IMR-90 (cell line): ENCODE measurements around the gene DUOX1. TPM values are rescaled to one million over a fixed set of nuclear protein-coding genes. Genes with fewer than 3 reads are reported as not detected.

ENCODE experiments used
- ATAC-seq: fragments of 200-7000 bp; cut with Tn5 transposase; 2 replicates; pipeline ENCODE4 v1.9.1; 2020; ENCODE audit warnings: low read depth, mild to moderate bottlenecking, moderate library complexity
- BruUV-seq: library from RNA; stranded (reverse); fragments of 400-500 nt; replicated peaks from 2 replicates; lab custom pipeline; 2021; lab: Mats Ljungman, UMichigan
- CTCF ChIA-PET: fragments of 300-600 bp; formaldehyde crosslinking; extraction: SDS; loops from one replicate; lab custom pipeline; 2021; ENCODE audit warnings: antibody characterized with exemption; lab: Yijun Ruan, JAX
- POLR2A ChIA-PET: fragments of 300-600 bp; sonication (Branson Sonifier 250); formaldehyde crosslinking; loops from one replicate; lab custom pipeline; 2022; ENCODE audit warnings: antibody characterized with exemption; ENCODE audit not compliant: unreplicated experiment; lab: Charles Lee
- DNase-seq: peaks from one replicate; pipeline ENCODE4 v3.0.0; 2013
- H2AFZ ChIP-seq: replicated peaks from 2 replicates; pipeline ENCODE3; 2013; ENCODE audit warnings: low read length, mild to moderate bottlenecking; ENCODE audit not compliant: poor library complexity
- H2AK5ac ChIP-seq: 2 replicates; pipeline ENCODE4 v1.6.1; 2013; ENCODE audit warnings: low read depth, low read length, inconsistent platforms
- H2AK9ac ChIP-seq: replicated peaks from 2 replicates; pipeline ENCODE3; 2013; ENCODE audit warnings: mild to moderate bottlenecking, low read depth, low read length, moderate library complexity; ENCODE audit not compliant: poor library complexity
- H2BK120ac ChIP-seq: 2 replicates; pipeline ENCODE4 v1.6.1; 2013; ENCODE audit warnings: low read depth, low read length, inconsistent platforms
- H2BK15ac ChIP-seq: 3 replicates; pipeline ENCODE4 v1.6.1; 2013; ENCODE audit warnings: low read depth, low read length, inconsistent platforms
- H2BK20ac ChIP-seq: 2 replicates; pipeline ENCODE4 v1.6.1; 2013; ENCODE audit warnings: low read depth, mild to moderate bottlenecking, inconsistent platforms, low read length, moderate library complexity
- H2BK5ac ChIP-seq: 2 replicates; pipeline ENCODE4 v1.6.1; 2013; ENCODE audit warnings: mild to moderate bottlenecking, low read depth, low read length, inconsistent platforms; ENCODE audit not compliant: poor library complexity, severe bottlenecking
- H3K14ac ChIP-seq: replicated peaks from 2 replicates; pipeline ENCODE4 v1.6.1; 2013; ENCODE audit warnings: low read depth, low read length, inconsistent platforms
- H3K18ac ChIP-seq: 2 replicates; pipeline ENCODE4 v1.6.1; 2013; ENCODE audit warnings: low read depth, low read length, control low read depth
- H3K23ac ChIP-seq: 2 replicates; pipeline ENCODE4 v1.6.1; 2013; ENCODE audit warnings: low read depth, low read length, inconsistent platforms
- H3K27ac ChIP-seq: 2 replicates; pipeline ENCODE4 v1.5.1; 2013; ENCODE audit warnings: mild to moderate bottlenecking, control low read depth, low read length; ENCODE audit not compliant: insufficient read depth
- H3K27me3 ChIP-seq: 2 replicates; pipeline ENCODE4 v1.6.1; 2013; ENCODE audit warnings: low read length; ENCODE audit not compliant: control insufficient read depth, insufficient read depth
- H3K36me3 ChIP-seq: 2 replicates; pipeline ENCODE4 v1.6.1; 2013; ENCODE audit warnings: low read length, mixed read lengths; ENCODE audit not compliant: control insufficient read depth, insufficient read depth
- H3K4ac ChIP-seq: 2 replicates; pipeline ENCODE4 v1.6.1; 2013; ENCODE audit warnings: low read depth, low read length, inconsistent platforms
- H3K4me1 ChIP-seq: 2 replicates; pipeline ENCODE4 v1.6.1; 2013; ENCODE audit warnings: low read length, mixed read lengths; ENCODE audit not compliant: control insufficient read depth, insufficient read depth
- H3K4me2 ChIP-seq: 2 replicates; pipeline ENCODE4 v1.6.1; 2013; ENCODE audit warnings: low read depth, mild to moderate bottlenecking, control low read depth, low read length, moderate library complexity
- H3K4me3 ChIP-seq: 2 replicates; pipeline ENCODE4 v1.5.1; 2013; ENCODE audit warnings: low read depth, mild to moderate bottlenecking, control low read depth, low read length, moderate library complexity; ENCODE audit not compliant: insufficient read depth
- H3K56ac ChIP-seq: 2 replicates; pipeline ENCODE4 v1.6.1; 2013; ENCODE audit warnings: low read length, inconsistent platforms; ENCODE audit not compliant: insufficient read depth; ENCODE audit errors: extremely low read depth
- H3K79me1 ChIP-seq, 2 experiments: 2 replicates each; pipeline ENCODE4 v1.6.1; 2013; ENCODE audit warnings: low read length in 2 of 2, inconsistent platforms in 1 of 2, low read depth in 1 of 2
- H3K9ac ChIP-seq: 2 replicates; pipeline ENCODE4 v1.6.1; 2013; ENCODE audit warnings: low read depth, low read length, control low read depth
- H3K9me1 ChIP-seq: 2 replicates; pipeline ENCODE4 v1.6.1; 2013; ENCODE audit warnings: low read length, inconsistent platforms; ENCODE audit not compliant: insufficient read depth
- H3K9me3 ChIP-seq: 2 replicates; pipeline ENCODE4 v1.6.1; 2013; ENCODE audit warnings: low read length; ENCODE audit not compliant: control insufficient read depth, insufficient read depth
- H4K20me1 ChIP-seq: 2 replicates; pipeline ENCODE4 v1.6.1; 2013; ENCODE audit warnings: low read length, inconsistent platforms; ENCODE audit not compliant: insufficient read depth
- H4K5ac ChIP-seq: 2 replicates; pipeline ENCODE4 v1.6.1; 2013; ENCODE audit warnings: mild to moderate bottlenecking, low read depth, low read length, control low read depth
- H4K8ac ChIP-seq, 2 experiments: 2 replicates each; pipeline ENCODE4 v1.6.1; 2013; ENCODE audit warnings: low read depth in 2 of 2, low read length in 2 of 2, control low read depth in 1 of 2, inconsistent platforms in 1 of 2
- H4K91ac ChIP-seq: 2 replicates; pipeline ENCODE4 v1.6.1; 2013; ENCODE audit warnings: low read depth, low read length, inconsistent platforms; ENCODE audit not compliant: insufficient read depth
- BHLHE40 ChIP-seq: fragments of 150-350 bp; IDR thresholded peaks from 2 replicates; pipeline ENCODE4 v1.6.1; 2016; ENCODE audit warnings: mild to moderate bottlenecking, low read depth, low read length
- CEBPB ChIP-seq: IDR thresholded peaks from 2 replicates; pipeline ENCODE4 v1.6.1; 2012; ENCODE audit warnings: low read depth, low read length, improper control_type of control experiment
- CHD1 ChIP-seq: IDR thresholded peaks from 2 replicates; pipeline ENCODE4 v1.6.1; 2012; ENCODE audit warnings: low read depth, low read length, improper control_type of control experiment
- CTCF ChIP-seq: conservative IDR thresholded peaks from 2 replicates; pipeline ENCODE4 v1.5.1; 2012; ENCODE audit warnings: mild to moderate bottlenecking, low read depth, low read length, improper control_type of control experiment
- ELK1 ChIP-seq: fragments of 150-350 bp; IDR thresholded peaks from 2 replicates; pipeline ENCODE4 v1.6.1; 2016; ENCODE audit warnings: low read depth, mild to moderate bottlenecking, low read length, moderate library complexity, borderline replicate concordance
- FOS ChIP-seq: fragments of 150-350 bp; IDR thresholded peaks from 2 replicates; pipeline ENCODE4 v1.6.1; 2016; ENCODE audit warnings: low read depth, low read length
- MAFK ChIP-seq: IDR thresholded peaks from 2 replicates; pipeline ENCODE4 v1.6.1; 2012; ENCODE audit warnings: low read depth, low read length, improper control_type of control experiment
- MAZ ChIP-seq: IDR thresholded peaks from 2 replicates; pipeline ENCODE4 v1.6.1; 2012; ENCODE audit warnings: low read depth, mild to moderate bottlenecking, low read length, improper control_type of control experiment, moderate library complexity, borderline replicate concordance
- MXI1 ChIP-seq: IDR thresholded peaks from 2 replicates; pipeline ENCODE4 v1.6.1; 2012; ENCODE audit warnings: low read depth, mild to moderate bottlenecking, low read length, moderate library complexity, borderline replicate concordance
- NFE2L2 ChIP-seq: fragments of 150-350 bp; IDR thresholded peaks from 2 replicates; pipeline ENCODE4 v1.6.1; 2016; ENCODE audit warnings: low read depth, mild to moderate bottlenecking, low read length
- POLR2A ChIP-seq: IDR thresholded peaks from 2 replicates; pipeline ENCODE4 v1.6.1; 2012; ENCODE audit warnings: mild to moderate bottlenecking, low read depth, low read length
- RAD21 ChIP-seq: IDR thresholded peaks from 2 replicates; pipeline ENCODE4 v1.6.1; 2012; ENCODE audit warnings: low read length, improper control_type of control experiment
- RCOR1 ChIP-seq: IDR thresholded peaks from 2 replicates; pipeline ENCODE4 v1.6.1; 2012; ENCODE audit warnings: mild to moderate bottlenecking, low read length, improper control_type of control experiment; ENCODE audit not compliant: insufficient replicate concordance
- RFX5 ChIP-seq: IDR thresholded peaks from 2 replicates; pipeline ENCODE4 v1.8.0; 2012; ENCODE audit warnings: low read depth, mild to moderate bottlenecking, low read length, moderate library complexity
- SMC3 ChIP-seq: fragments of 150-350 bp; IDR thresholded peaks from 2 replicates; pipeline ENCODE4 v1.6.1; 2016; ENCODE audit warnings: low read depth, mild to moderate bottlenecking, antibody characterized with exemption, low read length, moderate library complexity
- USF2 ChIP-seq: fragments of 150-350 bp; IDR thresholded peaks from 2 replicates; pipeline ENCODE4 v1.6.1; 2017; ENCODE audit warnings: mild to moderate bottlenecking, antibody characterized with exemption, low read length, low read depth
- WGBS, 2 experiments: methylation state at CpG; one replicate each; pipeline versions ENCODE4 v1.1.5 to v1.1.7; 2013; ENCODE audit warnings: missing lambda C conversion rate in 2 of 2; ENCODE audit not compliant: insufficient read length in 1 of 2; ENCODE audit errors: extremely low coverage in 2 of 2; 5-methylcytosine and 5-hydroxymethylcytosine counted together
- dilution Hi-C: fragments of 300-500 bp; cut with HindIII; formaldehyde crosslinking; loops from one replicate; pipeline ENCODE4 v1.14.3; 2018; ENCODE audit warnings: low sequenced_read_pairs; ENCODE audit not compliant: unreplicated experiment
- in situ Hi-C: fragments of 300-500 bp; cut with MboI; formaldehyde crosslinking; loops from 3 replicates; pipeline ENCODE4 v1.14.3; 2019; ENCODE audit warnings: low sequenced_read_pairs, inconsistent platforms, mixed read lengths
- intact Hi-C: fragments of 100-400 bp; cut with micrococcal nuclease; formaldehyde crosslinking; loops from 2 replicates; pipeline ENCODE4 v1.10.0; 2022
- polyA plus RNA-seq, 3 experiments: library from polyadenylated mRNA; depleted of rRNA; stranded (reverse); fragments of >200 nt; gene quantifications; 2 replicates each; pipeline ENCODE4 v1.2.3, GENCODE V29; 2012; ENCODE audit warnings: low replicate concordance in 1 of 3
- total RNA-seq: library from RNA; depleted of rRNA; stranded (reverse); fragments of >200 nt; gene quantifications from 2 replicates; pipeline ENCODE4 v1.2.3, GENCODE V29; 2012

The DUOX1 gene
- total and polyA plus RNA-seq, 2 of the 4 experiments (the other 2 are of a cell fraction) = not detected

- Histone ChIP-seq H3K9me3 (no peaks in the 10 kb centered on the region), H3K27ac (no peak overlapping the region), H3K56ac (no peak overlapping the region), H2BK5ac (no peak overlapping the region), H3K18ac (no peak overlapping the region), H3K4me1 (no peaks in the 10 kb centered on the region; the same call in 1 of the 2 replicates), H3K23ac (no peak overlapping the region), H2AFZ (no peak overlapping the region), H2BK20ac (no peak overlapping the region), H2BK15ac (no peak overlapping the region), H3K27me3 (peaks cover 38% of the 10 kb centered on the region), H3K4me2 (no peak overlapping the region), H2BK120ac (no peak overlapping the region), H4K8ac (no peak overlapping the region), H4K20me1 (no peaks in the 10 kb centered on the region), H2AK9ac (no peak overlapping the region), H2AK5ac (no peak overlapping the region), H4K91ac (no peak overlapping the region), H3K36me3 (no peaks in the 10 kb centered on the region), H3K4me3 (no peak overlapping the region), H3K9ac (no peak overlapping the region), H4K5ac (no peak overlapping the region), H3K9me1 (no peaks in the 10 kb centered on the region), H3K79me1 (no peaks in the 10 kb centered on the region), H3K4ac (no peak overlapping the region), H3K14ac (no peak overlapping the region)
- CTCF ChIA-PET = no interaction called here
- in situ Hi-C loops (no loop called here), intact Hi-C loops (no loop called here), dilution Hi-C loops (no loop called here)
- ATAC-seq (no peak), DNase-seq (no peak)
- POLR2A ChIA-PET = no interaction called here
- TF ChIP-seq MAZ = no peak
- no peak for TF ChIP-seq POLR2A
- no peak for TF ChIP-seq RAD21
- no peak for TF ChIP-seq RCOR1
- no peak for TF ChIP-seq CTCF
- no peak for TF ChIP-seq RFX5
- no peak for TF ChIP-seq CHD1
- no peak for TF ChIP-seq BHLHE40
- no peak for TF ChIP-seq SMC3
- no peak for TF ChIP-seq MXI1
- TF ChIP-seq USF2 = no peak
- TF ChIP-seq NFE2L2 = no peak
- no peak for TF ChIP-seq FOS
- TF ChIP-seq CEBPB = no peak
- TF ChIP-seq ELK1 = no peak
- no peak for TF ChIP-seq MAFK
- no CpG with 5 or more reads among the region's 7 CpGs for WGBS, 2 experiments
- BruUV-seq = no TSS peak
Measured at GRCh38 chr15:45143056-45143455, 13.3 kb downstream of the DUOX1 start.
